SK-N-SH (cell line): Measurements from ENCODE around the gene NCOR2. TPM values are rescaled to one million over a fixed set of nuclear protein-coding genes. Genes with fewer than 3 reads are reported as not detected.

Experiments
- CTCF ChIA-PET: fragments of 300-600, 350-600 bp; formaldehyde crosslinking; extraction: SDS; loops from one replicate; lab custom pipeline; 2021; lab: Yijun Ruan, JAX
- POLR2A ChIA-PET: fragments of 350-600 bp; sonication (Branson Sonifier 250); formaldehyde crosslinking; extraction: SDS; loops from one replicate; lab custom pipeline; 2020; ENCODE audit warnings: antibody characterized with exemption, inconsistent platforms; lab: Yijun Ruan, JAX
- DNase-seq: peaks from one replicate; pipeline ENCODE4 v3.0.0; 2012
- H2AFZ ChIP-seq: fragments of 200-600 bp; sonication (generic); 2 replicates; pipeline ENCODE4 v1.8.1; 2016; ENCODE audit warnings: antibody characterized with exemption, mild to moderate bottlenecking, low read depth
- H3F3A ChIP-seq: fragments of 200-600 bp; sonication (generic); replicated peaks from 2 replicates; pipeline ENCODE3; 2016; ENCODE audit warnings: antibody characterized with exemption, mild to moderate bottlenecking; ENCODE audit not compliant: insufficient read depth
- H3K27ac ChIP-seq, 2 experiments: fragments of 200-500 bp in 1 of 2; fragments of 200-600 bp in 1 of 2; sonication (Bioruptor generic) in 1 of 2; sonication (generic), shearing (Covaris generic) in 1 of 2; 2 replicates each; pipeline versions ENCODE4 v1.5.1 to v1.6.1; 2014 to 2016; ENCODE audit warnings: low read depth in 2 of 2, inconsistent platforms in 1 of 2, low read length in 1 of 2, mild to moderate bottlenecking in 1 of 2, mixed read lengths in 1 of 2
- H3K27me3 ChIP-seq: fragments of 200-600 bp; sonication (generic), shearing (Covaris generic); 2 replicates; pipeline ENCODE4 v1.6.1; 2016; ENCODE audit warnings: mixed run types; ENCODE audit not compliant: insufficient read depth
- H3K36me3 ChIP-seq, 2 experiments: fragments of 200-500 bp in 1 of 2; fragments of 200-600 bp in 1 of 2; sonication (Bioruptor generic) in 1 of 2; sonication (generic) in 1 of 2; replicated peaks in 1 of 2; 2 replicates each; pipeline versions ENCODE3 to v1.5.1; 2014 to 2016; ENCODE audit warnings: low read length in 1 of 2, mild to moderate bottlenecking in 1 of 2; ENCODE audit not compliant: insufficient read depth in 2 of 2, control insufficient read depth in 1 of 2
- H3K4me1 ChIP-seq, 2 experiments: fragments of 200-500 bp in 1 of 2; fragments of 200-600 bp in 1 of 2; sonication (Bioruptor generic) in 1 of 2; sonication (generic), shearing (Covaris generic) in 1 of 2; 2 replicates each; pipeline versions ENCODE4 v1.5.1 to v1.6.1; 2014 to 2016; ENCODE audit warnings: low read depth in 1 of 2, low read length in 1 of 2, mixed run types in 1 of 2; ENCODE audit not compliant: insufficient read depth in 2 of 2, control insufficient read depth in 1 of 2
- H3K4me2 ChIP-seq: fragments of 200-600 bp; sonication (generic), shearing (Covaris generic); 2 replicates; pipeline ENCODE4 v1.6.1; 2017; ENCODE audit warnings: mixed run types
- H3K4me3 ChIP-seq, 2 experiments: fragments of 200-500 bp in 1 of 2; fragments of 200-600 bp in 1 of 2; sonication (Bioruptor generic) in 1 of 2; sonication (generic), shearing (Covaris generic) in 1 of 2; 2 replicates each; pipeline versions ENCODE4 v1.5.1 to v1.8.1; 2014 to 2016; ENCODE audit warnings: low read depth in 2 of 2, inconsistent platforms in 1 of 2, low read length in 1 of 2, mild to moderate bottlenecking in 1 of 2, mixed read lengths in 1 of 2, moderate library complexity in 1 of 2
- H3K79me2 ChIP-seq: fragments of 200-600 bp; sonication (generic); 2 replicates; pipeline ENCODE4 v1.8.1; 2017; ENCODE audit warnings: mild to moderate bottlenecking; ENCODE audit not compliant: insufficient read depth
- H3K9ac ChIP-seq: fragments of 200-600 bp; sonication (generic); 2 replicates; pipeline ENCODE4 v1.6.1; 2017; ENCODE audit warnings: mixed run types
- H3K9me2 ChIP-seq: fragments of 200-600 bp; sonication (generic); 2 replicates; pipeline ENCODE4 v1.6.1; 2017; ENCODE audit warnings: mixed run types
- H3K9me3 ChIP-seq: fragments of 200-600 bp; sonication (generic); 2 replicates; pipeline ENCODE4 v1.6.1; 2017; ENCODE audit warnings: mixed run types, mild to moderate bottlenecking, moderate library complexity
- H4K20me1 ChIP-seq: fragments of 200-600 bp; sonication (generic); 2 replicates; pipeline ENCODE4 v1.6.1; 2017; ENCODE audit warnings: mild to moderate bottlenecking, mixed run types; ENCODE audit not compliant: insufficient read depth
- CTCF ChIP-seq: fragments of 200-600 bp; sonication (generic); IDR thresholded peaks from 2 replicates; pipeline ENCODE4 v1.6.1; 2017; ENCODE audit warnings: antibody characterized with exemption, mild to moderate bottlenecking, moderate library complexity
- ELF1 ChIP-seq: IDR thresholded peaks from 2 replicates; pipeline ENCODE4 v1.4.0; 2012
- EZH2phosphoT487 ChIP-seq: fragments of 200-600 bp; sonication (generic); IDR thresholded peaks from 2 replicates; pipeline ENCODE4 v1.6.1; 2017; ENCODE audit warnings: low read depth, mixed run types, mild to moderate bottlenecking, antibody characterized with exemption, moderate library complexity, borderline replicate concordance
- IRF3 ChIP-seq: fragments of 150-350 bp; IDR thresholded peaks from 2 replicates; pipeline ENCODE4 v1.6.1; 2016; ENCODE audit warnings: mild to moderate bottlenecking, low read depth, low read length
- MEF2A ChIP-seq: IDR thresholded peaks from 2 replicates; pipeline ENCODE4 v1.4.0; 2012; ENCODE audit warnings: low read depth, borderline replicate concordance
- MXI1 ChIP-seq: IDR thresholded peaks from 2 replicates; pipeline ENCODE4 v1.6.1; 2012; ENCODE audit warnings: mild to moderate bottlenecking, low read depth, low read length, improper control_type of control experiment
- RAD21 ChIP-seq: IDR thresholded peaks from 2 replicates; pipeline ENCODE4 v1.6.1; 2012; ENCODE audit warnings: mild to moderate bottlenecking, low read length
- REST ChIP-seq: IDR thresholded peaks from 2 replicates; pipeline ENCODE4 v1.6.1; 2012; ENCODE audit warnings: mild to moderate bottlenecking, low read depth, low read length, moderate library complexity
- SIN3A ChIP-seq: IDR thresholded peaks from 2 replicates; pipeline ENCODE4 v1.6.1; 2012; ENCODE audit warnings: low read depth, mild to moderate bottlenecking, low read length, moderate library complexity, borderline replicate concordance
- SMC3 ChIP-seq: IDR thresholded peaks from 2 replicates; pipeline ENCODE4 v1.6.1; 2012; ENCODE audit warnings: low read depth, low read length, improper control_type of control experiment
- WGBS: methylation state at CpG from one replicate; pipeline ENCODE4 v1.1.6; 2017; ENCODE audit warnings: low lambda C conversion rate; 5-methylcytosine and 5-hydroxymethylcytosine counted together
- polyA plus RNA-seq, 3 experiments: library from polyadenylated mRNA; depleted of rRNA; stranded (reverse); fragments of >200 nt; gene quantifications; 2 replicates each; pipeline ENCODE4 v1.2.3, GENCODE V29; 2012

The NCOR2 gene
- 9.1 and 19.0 TPM in 2 replicates for polyA plus RNA-seq (2012; rRNA removed)
- 14.3 and 16.0 TPM in 2 replicates for polyA plus RNA-seq (2012; cell fraction: cytosol; rRNA removed)
- 61.3 and 99.7 TPM in 2 replicates for polyA plus RNA-seq (2012; cell fraction: nucleus; rRNA removed)

DNA sequence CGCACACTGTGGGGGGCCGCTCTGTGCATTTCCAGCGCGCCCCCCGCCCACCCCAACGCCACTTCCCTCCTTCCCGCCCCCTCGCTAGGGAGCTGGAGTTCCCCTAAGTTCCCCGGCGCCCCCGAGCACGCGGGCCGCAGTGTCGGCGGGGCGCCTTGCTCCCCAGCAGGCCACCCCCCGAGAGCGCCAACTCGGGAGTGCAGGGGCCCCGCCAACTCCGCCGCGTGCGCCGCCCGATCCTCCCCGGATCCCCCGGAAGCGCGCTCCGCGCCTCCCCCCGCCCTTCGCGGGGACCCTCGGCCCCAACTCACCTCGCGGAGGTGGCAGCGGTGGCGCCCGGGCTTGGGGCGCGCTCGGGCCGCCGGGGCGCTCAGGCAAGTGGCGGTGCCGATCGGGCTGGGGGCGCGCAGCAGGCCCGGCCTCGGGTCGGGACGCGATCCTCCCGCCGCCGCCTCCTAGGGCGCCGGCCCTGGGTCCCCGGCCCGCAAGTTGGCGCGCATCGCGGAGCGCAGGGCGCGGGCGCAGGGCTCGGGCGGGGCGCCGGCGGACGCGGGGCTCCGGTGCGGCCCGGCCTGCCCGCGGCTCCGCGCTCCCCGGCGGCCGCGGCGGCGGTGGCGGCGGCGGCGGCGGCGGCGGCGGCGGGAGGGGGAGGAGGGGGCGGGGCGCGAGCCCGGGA lies at the start of gene NCOR2:
NCOR2 (minus strand) TSS at position 616 of the 676 bp plus-strand sequence. CDS start 72,361 bp downstream, outside the sequence.
- peak; percentile 81 for DNase-seq
- H3K79me2 ChIP-seq: peaks cover 48% of the 10 kb centered on the region
- H3K9ac ChIP-seq: peak within 1 kb of the TSS; percentile 94
- peak within 1 kb of the TSS; percentile 84 to 89 for H3K4me3 ChIP-seq
- H3K27ac ChIP-seq: peak within 1 kb of the TSS; percentile 90 to 98
- H4K20me1 ChIP-seq: peaks cover 42% of the 10 kb centered on the region
- peaks cover 5% of the 10 kb centered on the region for H3F3A ChIP-seq
- ChIA-PET CTCF (interaction anchor here (0.7 to 1.3 kb wide), 7 partner anchors 16 to 530 kb away, joined by 3 to 4 read pairs (median 3); no protein-coding TSS in a partner anchor), POLR2A (interaction anchor here (0.5 to 1.5 kb wide), 4 partner anchors 23 to 44 kb away, joined by 3 to 6 read pairs (median 4); no protein-coding TSS in a partner anchor)
- no peaks in the 10 kb centered on the region for H3K9me3 ChIP-seq
- peak within 1 kb of the TSS; percentile 93 for H3K4me2 ChIP-seq
- peaks cover 14 to 44% of the 10 kb centered on the region in 2 experiments for H3K4me1 ChIP-seq
- no peaks in the 10 kb centered on the region for H3K9me2 ChIP-seq
- peak within 1 kb of the TSS; percentile 95 for H2AFZ ChIP-seq
- TF ChIP-seq MEF2A: no peak
- TF ChIP-seq REST: no peak
- TF ChIP-seq EZH2phosphoT487: no peak
- TF ChIP-seq CTCF: no peak
- TF ChIP-seq ELF1: no peak
- no peak for TF ChIP-seq SIN3A
- TF ChIP-seq RAD21: no peak
- no peak for TF ChIP-seq IRF3
- no peak for TF ChIP-seq SMC3
- no peak for TF ChIP-seq MXI1
- H3K36me3 ChIP-seq: peaks cover 3 to 7% of the 10 kb centered on the region in 2 experiments
- WGBS: 3% methylated on average over 12 of the region's 106 CpGs
- H3K27me3 ChIP-seq: no peaks in the 10 kb centered on the region
